ENCODE measurements around the gene SLC4A4. TPM values are rescaled to one million over a fixed set of nuclear protein-coding genes. Genes with fewer than 3 reads are reported as not detected.

Gene SLC4A4
- total RNA-seq, 1 experiment from 2014 or later, result 1.1 TPM

DNA sequence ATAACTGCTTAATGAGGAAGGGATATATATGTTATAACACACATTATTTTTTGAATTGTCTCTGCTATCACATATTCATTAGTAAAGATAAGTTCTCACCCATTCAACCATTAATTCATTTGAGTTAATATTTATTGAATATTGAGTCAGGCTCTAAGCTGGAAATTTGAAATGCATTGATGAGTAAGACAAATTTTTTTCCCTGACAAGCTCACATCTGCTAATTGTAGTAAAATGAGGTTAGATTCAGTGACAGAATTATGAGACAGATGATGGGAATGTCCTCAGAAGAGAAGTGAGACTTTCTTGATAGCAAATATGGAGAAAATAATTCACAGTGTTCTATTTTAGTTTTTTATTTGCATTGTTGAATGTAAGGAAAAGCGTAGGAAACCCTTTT is 194.3 kb downstream of the SLC4A4 start:
- Mint-ChIP-seq H3K4me1 (no peaks in the 10 kb centered on the region), H3K9me3 (no peaks in the 10 kb centered on the region), H3K27me3 (ENCODE audit: low read depth) (no peaks in the 10 kb centered on the region), H3K27ac (no peak overlapping the region), H3K36me3 (no peaks in the 10 kb centered on the region), H3K4me3 (no peak overlapping the region)
- POLR2A ChIA-PET, result no interaction called here
- DNase-seq (ENCODE audit: low spot score) (no peak), ATAC-seq (no peak)
- TF ChIP-seq ATF6 (CRISPR knock-in tag; IDR thresholded peaks at IDR 0.05), result no peak
- no peak for TF ChIP-seq ATF1 (CRISPR knock-in tag; IDR thresholded peaks at IDR 0.05)
- no peak for TF ChIP-seq NR1H2 (CRISPR knock-in tag; IDR thresholded peaks at IDR 0.05)
- no peak for TF ChIP-seq ESRRA (CRISPR knock-in tag; IDR thresholded peaks at IDR 0.05; ENCODE audit: borderline replicate concordance)
- no peak for TF ChIP-seq GTF2I (CRISPR knock-in tag; conservative IDR thresholded peaks at IDR 0.05)
- TF ChIP-seq, protein P1, sequence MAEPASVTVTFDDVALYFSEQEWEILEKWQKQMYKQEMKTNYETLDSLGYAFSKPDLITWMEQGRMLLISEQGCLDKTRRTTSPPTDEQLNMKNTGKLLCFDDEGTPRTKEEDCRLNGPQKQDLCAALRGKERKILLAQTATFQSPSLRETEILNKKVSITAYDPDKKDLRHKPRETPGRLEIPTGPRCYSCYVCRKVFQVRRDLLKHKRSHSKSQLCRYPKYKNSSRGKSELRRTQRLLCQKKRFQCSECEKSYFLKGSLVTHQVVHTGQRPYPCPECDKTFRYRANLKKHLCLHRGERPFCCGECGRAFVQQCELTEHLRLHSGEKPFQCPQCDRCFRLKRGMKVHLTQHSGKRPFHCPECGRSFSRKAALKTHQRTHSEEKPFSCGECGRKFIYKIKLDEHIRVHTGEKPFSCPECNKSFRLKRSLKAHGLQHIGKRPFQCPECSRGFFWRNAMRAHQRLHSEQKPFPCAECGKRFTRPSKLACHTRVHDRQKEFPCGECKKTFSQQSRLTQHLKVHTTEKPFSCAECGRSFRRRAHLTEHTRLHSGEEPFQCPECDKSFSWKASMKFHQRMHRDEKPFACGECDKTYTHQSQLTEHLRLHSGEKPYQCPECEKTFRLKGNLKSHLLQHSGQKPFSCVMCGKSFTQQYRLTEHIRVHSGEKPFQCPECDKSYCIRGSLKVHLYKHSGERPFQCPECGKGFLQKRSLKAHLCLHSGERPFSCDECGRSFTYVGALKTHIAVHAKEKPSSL (CRISPR knock-in tag; conservative IDR thresholded peaks at IDR 0.05), result no peak
- TF ChIP-seq GABPB1 (CRISPR knock-in tag; IDR thresholded peaks at IDR 0.05), result no peak
- TF ChIP-seq, protein P2, sequence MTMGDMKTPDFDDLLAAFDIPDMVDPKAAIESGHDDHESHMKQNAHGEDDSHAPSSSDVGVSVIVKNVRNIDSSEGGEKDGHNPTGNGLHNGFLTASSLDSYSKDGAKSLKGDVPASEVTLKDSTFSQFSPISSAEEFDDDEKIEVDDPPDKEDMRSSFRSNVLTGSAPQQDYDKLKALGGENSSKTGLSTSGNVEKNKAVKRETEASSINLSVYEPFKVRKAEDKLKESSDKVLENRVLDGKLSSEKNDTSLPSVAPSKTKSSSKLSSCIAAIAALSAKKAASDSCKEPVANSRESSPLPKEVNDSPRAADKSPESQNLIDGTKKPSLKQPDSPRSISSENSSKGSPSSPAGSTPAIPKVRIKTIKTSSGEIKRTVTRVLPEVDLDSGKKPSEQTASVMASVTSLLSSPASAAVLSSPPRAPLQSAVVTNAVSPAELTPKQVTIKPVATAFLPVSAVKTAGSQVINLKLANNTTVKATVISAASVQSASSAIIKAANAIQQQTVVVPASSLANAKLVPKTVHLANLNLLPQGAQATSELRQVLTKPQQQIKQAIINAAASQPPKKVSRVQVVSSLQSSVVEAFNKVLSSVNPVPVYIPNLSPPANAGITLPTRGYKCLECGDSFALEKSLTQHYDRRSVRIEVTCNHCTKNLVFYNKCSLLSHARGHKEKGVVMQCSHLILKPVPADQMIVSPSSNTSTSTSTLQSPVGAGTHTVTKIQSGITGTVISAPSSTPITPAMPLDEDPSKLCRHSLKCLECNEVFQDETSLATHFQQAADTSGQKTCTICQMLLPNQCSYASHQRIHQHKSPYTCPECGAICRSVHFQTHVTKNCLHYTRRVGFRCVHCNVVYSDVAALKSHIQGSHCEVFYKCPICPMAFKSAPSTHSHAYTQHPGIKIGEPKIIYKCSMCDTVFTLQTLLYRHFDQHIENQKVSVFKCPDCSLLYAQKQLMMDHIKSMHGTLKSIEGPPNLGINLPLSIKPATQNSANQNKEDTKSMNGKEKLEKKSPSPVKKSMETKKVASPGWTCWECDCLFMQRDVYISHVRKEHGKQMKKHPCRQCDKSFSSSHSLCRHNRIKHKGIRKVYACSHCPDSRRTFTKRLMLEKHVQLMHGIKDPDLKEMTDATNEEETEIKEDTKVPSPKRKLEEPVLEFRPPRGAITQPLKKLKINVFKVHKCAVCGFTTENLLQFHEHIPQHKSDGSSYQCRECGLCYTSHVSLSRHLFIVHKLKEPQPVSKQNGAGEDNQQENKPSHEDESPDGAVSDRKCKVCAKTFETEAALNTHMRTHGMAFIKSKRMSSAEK (CRISPR knock-in tag; IDR thresholded peaks at IDR 0.05; ENCODE audit: borderline replicate concordance), result no peak
- no peak for TF ChIP-seq SOX15 (CRISPR knock-in tag; IDR thresholded peaks at IDR 0.05)
- TF ChIP-seq USF1 (CRISPR knock-in tag; IDR thresholded peaks at IDR 0.05), result no peak
- no peak for TF ChIP-seq JAZF1 (CRISPR knock-in tag; IDR thresholded peaks at IDR 0.05)
- TF ChIP-seq MYBL2 (CRISPR knock-in tag; IDR thresholded peaks at IDR 0.05), result no peak
- TF ChIP-seq NFYB (CRISPR knock-in tag; conservative IDR thresholded peaks at IDR 0.05; ENCODE audit: low read depth), result no peak
- CTCF ChIA-PET, result no interaction called here

DNA sequence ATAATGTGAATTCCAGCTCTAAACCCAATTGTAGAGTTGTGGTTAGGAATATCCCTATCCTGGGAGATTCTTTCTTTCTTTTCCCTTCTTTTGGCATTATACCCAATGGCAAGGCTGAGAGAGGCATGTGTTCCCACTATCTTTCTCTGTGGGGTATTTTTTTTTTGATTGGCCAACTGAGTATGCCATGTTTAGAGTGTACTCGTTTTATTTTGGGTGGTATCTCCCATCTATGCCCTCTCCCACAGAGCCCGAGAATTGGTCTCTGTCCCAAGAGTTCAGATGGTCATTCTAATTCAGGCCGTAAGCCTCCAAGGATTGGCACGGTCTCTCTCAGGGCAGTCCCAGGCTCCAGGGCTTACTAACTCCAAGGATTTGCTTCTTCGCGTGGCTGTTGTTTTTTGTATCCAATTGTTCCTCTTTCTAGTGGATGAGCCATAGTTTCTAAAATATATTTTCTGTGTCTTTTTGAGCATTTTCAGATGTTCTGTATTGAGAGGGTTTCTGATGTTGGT is 198.8 kb downstream of the SLC4A4 start:
- Mint-ChIP-seq H3K36me3 (no peaks in the 10 kb centered on the region), H3K27ac (no peak overlapping the region), H3K4me1 (peaks cover 6% of the 10 kb centered on the region), H3K9me3 (no peaks in the 10 kb centered on the region), H3K4me3 (no peak overlapping the region), H3K27me3 (ENCODE audit: low read depth) (no peaks in the 10 kb centered on the region)
- CTCF ChIA-PET, result no interaction called here
- DNase-seq (ENCODE audit: low spot score) (no peak), ATAC-seq (no peak)
- POLR2A ChIA-PET, result no interaction called here
- TF ChIP-seq ELF4 (CRISPR knock-in tag; IDR thresholded peaks at IDR 0.05; ENCODE audit: low read depth) (no peak), MLX (CRISPR knock-in tag; IDR thresholded peaks at IDR 0.05) (no peak), TCF7 (CRISPR knock-in tag; IDR thresholded peaks at IDR 0.05; ENCODE audit: low read depth) (no peak), NR3C1 (CRISPR knock-in tag; conservative IDR thresholded peaks at IDR 0.05; ENCODE audit: low read depth) (no peak), JUN (CRISPR knock-in tag; IDR thresholded peaks at IDR 0.05) (no peak), ZNF416 (CRISPR knock-in tag; IDR thresholded peaks at IDR 0.05) (no peak), NFE2L1 (CRISPR knock-in tag; IDR thresholded peaks at IDR 0.05) (no peak), ZNF232 (CRISPR knock-in tag; IDR thresholded peaks at IDR 0.05) (no peak)
- TF ChIP-seq, protein P3, sequence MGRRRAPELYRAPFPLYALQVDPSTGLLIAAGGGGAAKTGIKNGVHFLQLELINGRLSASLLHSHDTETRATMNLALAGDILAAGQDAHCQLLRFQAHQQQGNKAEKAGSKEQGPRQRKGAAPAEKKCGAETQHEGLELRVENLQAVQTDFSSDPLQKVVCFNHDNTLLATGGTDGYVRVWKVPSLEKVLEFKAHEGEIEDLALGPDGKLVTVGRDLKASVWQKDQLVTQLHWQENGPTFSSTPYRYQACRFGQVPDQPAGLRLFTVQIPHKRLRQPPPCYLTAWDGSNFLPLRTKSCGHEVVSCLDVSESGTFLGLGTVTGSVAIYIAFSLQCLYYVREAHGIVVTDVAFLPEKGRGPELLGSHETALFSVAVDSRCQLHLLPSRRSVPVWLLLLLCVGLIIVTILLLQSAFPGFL (CRISPR knock-in tag; IDR thresholded peaks at IDR 0.05; ENCODE audit: borderline replicate concordance), result no peak
- TF ChIP-seq, protein P1 (CRISPR knock-in tag; conservative IDR thresholded peaks at IDR 0.05), result no peak
